ENCODE measurements around the gene KIF3A. TPM values are rescaled to one million over a fixed set of nuclear protein-coding genes. Genes with fewer than 3 reads are reported as not detected.

Gene KIF3A
- total RNA-seq, 1 donor = 12.7 TPM

- TF ChIP-seq CTCF (IDR thresholded peaks at IDR 0.05; ENCODE audit: insufficient read depth, low read length) = no peak
Observed at GRCh38 chr5:132659598-132660493, 77.5 kb downstream of the KIF3A start.

GRCh38 chr5:132658381-132659302 is 78.7 kb downstream of the KIF3A start:
- no peak overlapping the region for H3K4me3 ChIP-seq (ENCODE audit: low read depth, low read length)
- DNase-seq (ENCODE audit: low read depth) = no peak
- no peak for TF ChIP-seq CTCF (IDR thresholded peaks at IDR 0.05; ENCODE audit: insufficient read depth, low read length)

More at GRCh38 chr5:132659598-132660493, 77.5 kb downstream of the KIF3A start:
- no peak for DNase-seq (ENCODE audit: low read depth)
- H3K4me3 ChIP-seq (ENCODE audit: low read depth, low read length) = no peak overlapping the region

- DNase-seq (ENCODE audit: low read depth) = no peak
- no peak within 1 kb of the TSS for H3K4me3 ChIP-seq (ENCODE audit: low read depth, low read length)
- TF ChIP-seq CTCF (IDR thresholded peaks at IDR 0.05; ENCODE audit: insufficient read depth, low read length) = no peak
Observed at GRCh38 chr5:132657676-132658380, 79.5 kb downstream of the KIF3A start, which contains the start of gene IL13. TSS of gene IL13 (plus strand) at chr5:132658173. CDS start at chr5:132658187, 14 bp downstream.

GRCh38 chr5:132656774-132657355 is 80.5 kb downstream of the KIF3A start:
- TF ChIP-seq CTCF (IDR thresholded peaks at IDR 0.05; ENCODE audit: insufficient read depth, low read length) = no peak
- DNase-seq (ENCODE audit: low read depth) = no peak
- peak overlapping the region; percentile 56 for H3K4me3 ChIP-seq (ENCODE audit: low read depth, low read length)

- DNase-seq (ENCODE audit: low read depth) = peak; percentile 22
- TF ChIP-seq CTCF (IDR thresholded peaks at IDR 0.05; ENCODE audit: insufficient read depth, low read length) = peak; percentile 8
- H3K4me3 ChIP-seq (ENCODE audit: low read depth, low read length) = peak overlapping the region; percentile 56
Observed at GRCh38 chr5:132655821-132656773, 81.2 kb downstream of the KIF3A start.

Measured in fibroblast of the aortic adventitia (primary cell).